Superior temporal gyrus (tissue), 1 donor: ENCODE results near the gene PHLDA2.

Experiments used
- DNase-seq: peaks from one replicate; pipeline ENCODE4 v3.0.0-alpha.2; 2016; ENCODE audit errors: extremely low spot score

The PHLDA2 gene

DNA sequence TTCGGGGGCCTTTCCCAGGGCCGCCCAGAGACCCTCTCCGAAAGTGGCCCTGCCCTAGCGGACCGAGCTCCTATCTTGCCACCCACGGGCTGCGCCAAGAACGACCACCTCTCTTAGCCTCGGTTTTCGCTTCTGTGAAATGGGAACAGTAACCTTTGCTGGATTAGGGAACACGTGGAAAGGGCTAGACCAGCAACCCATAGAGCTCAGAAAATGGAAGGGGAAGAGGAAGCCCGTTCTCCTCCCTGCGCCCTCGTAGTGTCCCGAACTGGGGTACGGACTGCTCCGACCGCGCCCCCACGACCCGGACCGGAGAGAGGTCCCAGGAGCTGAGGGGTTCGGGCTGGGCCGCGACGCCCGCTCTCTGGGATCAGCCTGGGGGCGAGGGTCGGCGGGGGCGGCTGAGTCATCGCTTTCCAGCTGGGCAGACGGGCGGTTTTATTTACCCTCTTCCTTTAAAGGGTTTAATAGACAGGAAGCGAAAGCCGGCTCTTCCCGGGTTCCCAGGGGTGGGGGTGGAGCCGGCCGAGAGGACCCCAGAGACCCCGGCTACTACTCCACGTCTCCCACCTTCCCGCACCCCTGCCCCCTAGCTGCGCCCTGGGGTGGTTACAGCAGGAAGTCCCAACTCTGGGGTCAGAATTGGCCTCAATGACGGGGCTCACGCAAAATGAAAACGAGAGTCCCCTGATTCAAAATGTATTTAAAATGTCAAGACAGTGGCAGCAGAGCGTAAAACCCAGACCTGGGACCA is 907 bp upstream of the PHLDA2 start:
- no peak for DNase-seq

DNA sequence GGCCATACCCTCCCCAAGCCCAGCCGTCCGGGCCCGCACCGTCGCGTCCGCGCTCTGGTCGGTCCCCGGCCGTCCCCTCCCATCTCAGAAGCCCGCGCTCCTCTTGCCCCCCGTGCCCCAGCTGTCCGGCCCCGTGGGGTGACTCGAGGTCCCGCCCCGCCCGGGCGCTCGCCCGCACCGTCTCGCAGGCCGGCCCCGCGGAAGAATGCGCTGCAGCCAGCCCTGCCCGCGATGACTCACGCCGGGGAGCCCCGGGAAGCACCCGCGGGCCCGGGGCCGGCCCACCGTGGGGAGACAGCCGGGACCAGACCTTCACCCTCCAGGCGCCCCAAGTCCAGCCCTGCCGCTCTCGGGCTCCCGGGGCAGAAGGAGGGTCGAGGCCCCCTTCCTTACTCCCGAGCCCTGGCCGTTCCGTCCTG is 320 bp upstream of the PHLDA2 start:
- no peak for DNase-seq

DNA sequence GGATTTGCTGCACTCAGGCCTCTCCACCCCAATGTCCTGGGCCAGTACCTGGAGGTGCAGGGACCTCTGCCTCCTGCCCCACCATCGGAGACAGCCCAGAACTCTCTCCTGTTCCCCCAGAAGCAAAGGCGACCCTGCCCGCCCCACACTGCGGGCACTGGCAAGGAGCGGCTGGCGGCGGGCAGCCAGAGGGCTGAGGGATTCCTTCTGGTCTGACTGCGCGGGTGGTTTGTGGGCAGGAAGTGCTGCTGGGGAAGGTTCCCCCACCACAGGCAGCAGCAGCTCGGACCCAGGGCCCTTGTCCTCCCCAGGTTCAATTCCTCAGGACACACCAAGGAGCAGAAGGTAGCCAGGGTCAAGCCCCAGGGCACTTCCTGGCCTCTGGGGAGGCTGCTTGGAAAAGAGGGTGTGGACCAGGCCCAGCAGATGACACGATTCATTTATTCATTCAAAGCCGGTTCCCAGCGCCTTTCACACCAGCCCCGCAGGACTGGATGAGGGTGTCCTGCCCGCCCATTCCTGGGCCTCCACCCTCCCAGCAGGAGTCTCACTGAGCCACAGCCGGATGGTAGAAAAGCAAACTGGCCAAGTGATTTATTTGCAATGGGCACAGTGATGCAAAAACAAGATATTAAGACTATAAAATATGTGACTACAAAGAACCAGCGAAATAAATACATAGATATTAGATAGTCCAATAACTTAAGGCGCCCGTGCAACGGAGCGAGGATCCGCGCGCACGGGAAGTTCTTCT is 1.2 kb downstream of the PHLDA2 start:
- no peak for DNase-seq

DNA sequence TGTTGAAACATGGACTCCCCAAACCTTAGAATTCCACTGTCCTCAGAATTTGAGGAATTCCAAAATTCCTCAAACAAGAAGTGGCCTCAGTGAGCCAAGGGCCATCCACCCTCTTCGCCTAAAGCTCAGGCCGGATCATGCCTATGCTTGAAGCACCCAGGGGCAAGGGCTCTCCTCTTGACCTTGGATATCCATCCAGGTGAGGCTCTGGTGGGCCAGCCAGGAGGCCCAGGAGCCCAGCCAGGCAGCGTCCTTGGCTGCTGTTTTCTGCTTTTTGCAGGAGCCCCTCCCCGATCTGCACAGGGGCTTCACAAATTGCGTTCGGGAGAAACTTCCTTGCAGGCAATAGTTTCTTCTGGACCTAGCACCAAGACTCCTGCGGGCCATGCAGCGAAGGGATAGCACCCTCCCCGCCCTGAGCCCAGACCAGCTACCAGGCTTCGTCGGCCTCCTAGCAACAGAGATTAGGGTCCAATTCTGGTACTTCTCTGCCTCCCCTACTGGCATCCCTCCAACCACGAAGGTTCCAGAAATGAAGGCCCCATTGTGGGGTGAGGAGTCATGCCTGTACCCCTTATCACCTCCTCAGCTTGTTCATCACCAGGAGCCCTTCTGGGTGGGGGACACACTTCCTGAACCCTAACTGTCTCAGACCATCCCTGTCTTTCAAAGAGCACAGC is 2.0 kb downstream of the PHLDA2 start:
- DNase-seq: no peak

DNA sequence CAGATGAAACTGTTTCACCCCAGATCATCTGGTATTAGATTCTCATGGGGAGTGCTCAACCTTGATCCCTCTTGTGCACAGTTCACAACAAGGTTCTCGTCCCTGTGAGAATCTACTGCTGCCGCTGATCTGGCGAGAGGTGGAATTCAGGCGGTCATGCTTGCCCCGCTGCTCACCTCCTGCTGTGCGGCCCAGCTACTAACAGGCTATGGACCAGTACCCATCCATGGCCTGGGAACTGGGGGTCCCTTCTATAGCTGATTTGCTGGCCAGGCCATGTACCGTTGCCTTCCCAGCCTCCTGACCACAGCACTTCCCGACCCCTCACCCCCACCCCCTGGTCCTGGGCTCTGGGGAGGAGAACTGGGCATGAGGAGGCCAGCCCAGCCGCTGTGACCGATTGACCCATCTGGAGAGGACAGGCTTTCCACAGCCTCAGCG is 2.6 kb downstream of the PHLDA2 start:
- no peak for DNase-seq

DNA sequence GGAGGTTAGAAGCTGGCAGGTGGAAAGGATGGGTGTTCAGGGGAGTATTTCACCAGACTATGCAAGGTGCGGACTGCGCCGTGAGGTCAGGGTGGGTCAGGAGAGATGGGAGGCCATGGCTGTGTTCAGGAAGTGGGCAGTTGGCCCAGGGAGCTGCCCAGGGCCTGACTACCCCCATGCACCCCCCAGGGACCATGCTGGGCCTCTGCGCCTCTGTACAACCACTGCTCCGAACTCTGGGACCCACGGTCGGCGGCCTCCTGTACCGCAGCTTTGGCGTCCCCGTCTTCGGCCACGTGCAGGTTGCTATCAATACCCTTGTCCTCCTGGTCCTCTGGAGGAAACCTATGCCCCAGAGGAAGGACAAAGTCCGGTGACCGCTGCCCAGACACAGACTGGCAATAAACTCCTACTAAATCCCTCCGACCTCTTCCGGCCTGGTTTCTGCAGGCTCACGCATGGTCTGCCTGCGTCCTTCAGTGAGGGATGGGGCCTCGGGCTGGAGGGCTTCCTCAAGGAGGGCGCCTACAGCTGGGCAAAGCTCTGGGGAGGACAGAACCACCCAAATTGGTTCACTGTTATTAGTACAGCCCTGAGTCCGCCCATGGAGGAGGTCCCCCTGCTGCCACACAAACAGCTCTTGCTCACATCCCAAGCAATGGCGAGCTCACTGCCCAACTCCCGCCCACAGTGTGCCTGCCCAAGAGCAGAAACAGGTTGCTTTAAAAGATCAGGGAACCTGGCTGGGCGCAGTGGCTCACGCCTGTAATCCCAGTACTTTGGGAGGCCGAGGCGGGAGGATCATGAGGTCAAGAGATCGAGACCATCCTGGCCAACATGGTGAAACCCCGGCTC is 4.2 kb downstream of the PHLDA2 start:
- DNase-seq: no peak

DNA sequence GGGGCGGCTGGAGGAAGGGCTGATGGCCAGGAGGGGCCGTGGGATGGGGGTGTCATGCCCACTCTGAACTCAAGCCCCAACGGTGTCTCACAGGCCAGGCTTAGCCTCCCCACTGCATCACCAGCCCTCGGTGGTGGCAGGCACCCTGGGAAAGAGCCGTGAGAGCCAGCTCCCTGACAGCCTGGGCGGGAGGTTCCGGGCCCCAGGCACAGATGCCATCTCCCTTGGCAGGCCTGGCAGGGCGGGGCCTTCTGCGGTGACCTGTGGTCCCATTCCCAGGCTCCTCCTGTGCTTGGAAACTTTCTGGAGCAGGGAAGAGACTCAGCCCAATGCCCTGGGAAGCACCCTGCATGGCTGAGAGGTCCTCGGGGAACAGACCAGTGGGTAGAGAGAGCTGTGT is 4.8 kb downstream of the PHLDA2 start:
- no peak for DNase-seq

DNA sequence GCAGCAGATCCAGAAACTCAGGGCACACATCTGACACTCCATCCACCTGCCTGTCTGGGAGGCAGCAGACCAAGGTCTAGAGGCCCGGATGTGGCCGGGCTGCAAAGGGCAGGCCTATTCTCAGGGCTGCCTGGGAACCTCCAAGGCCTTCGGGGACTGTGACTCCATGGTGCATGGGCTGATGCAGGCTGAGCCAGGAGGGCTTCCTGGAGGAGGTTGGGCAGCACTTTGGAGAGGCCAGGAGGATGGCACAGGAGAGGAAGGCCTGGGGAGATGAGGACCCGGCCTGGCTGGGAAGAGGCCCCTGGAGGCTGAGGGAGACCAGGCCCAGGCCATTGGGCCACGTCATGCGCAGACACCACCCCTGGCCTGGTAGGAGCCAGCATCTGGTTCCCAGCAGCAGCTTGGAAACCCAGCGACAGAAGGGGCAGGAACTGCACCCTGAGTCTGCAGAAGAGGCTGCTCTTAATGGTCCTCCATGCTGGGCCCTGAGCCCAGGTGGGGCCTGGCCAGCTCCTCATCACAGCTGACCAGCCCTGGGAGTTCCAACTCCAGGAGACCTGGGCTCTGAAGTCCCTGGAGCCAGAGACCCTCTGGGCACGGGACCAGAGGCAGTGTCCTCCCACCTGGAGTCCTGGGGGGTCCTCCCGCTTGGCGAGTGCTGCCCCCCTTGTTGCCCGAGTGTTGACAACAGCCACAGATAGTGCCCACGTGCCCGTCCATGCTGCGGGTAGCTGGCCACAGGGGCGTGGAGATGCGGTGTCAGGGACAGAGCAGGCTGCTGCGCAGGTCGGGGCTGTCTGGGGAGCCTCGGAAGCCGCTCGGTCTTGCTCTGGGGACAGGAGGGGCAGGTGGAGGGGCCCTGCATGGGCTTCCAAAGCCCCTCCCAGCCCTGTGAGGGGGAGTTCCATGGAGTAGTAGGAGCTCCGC is 5.5 kb downstream of the PHLDA2 start:
- DNase-seq: no peak

DNA sequence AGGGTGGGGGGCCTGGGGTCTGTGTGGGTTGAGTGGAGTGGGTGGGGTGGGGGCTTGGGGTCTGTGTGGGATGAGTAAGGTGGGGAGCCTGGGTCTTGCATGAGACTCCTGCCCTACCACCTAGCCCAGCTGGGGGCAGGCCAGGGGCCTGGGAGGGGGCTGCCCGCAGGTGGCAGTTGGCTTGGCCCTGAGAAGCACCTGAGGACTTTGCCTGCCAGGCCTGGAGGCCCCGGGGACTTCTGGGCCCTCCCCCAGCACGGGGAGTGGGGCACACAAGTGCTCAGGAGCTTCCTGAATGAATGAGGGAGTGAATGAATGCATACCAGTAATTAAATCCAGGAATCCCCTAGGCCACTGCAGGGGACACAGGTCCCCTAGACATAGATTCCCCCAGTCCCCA is 6.6 kb downstream of the PHLDA2 start:
- no peak for DNase-seq

DNA sequence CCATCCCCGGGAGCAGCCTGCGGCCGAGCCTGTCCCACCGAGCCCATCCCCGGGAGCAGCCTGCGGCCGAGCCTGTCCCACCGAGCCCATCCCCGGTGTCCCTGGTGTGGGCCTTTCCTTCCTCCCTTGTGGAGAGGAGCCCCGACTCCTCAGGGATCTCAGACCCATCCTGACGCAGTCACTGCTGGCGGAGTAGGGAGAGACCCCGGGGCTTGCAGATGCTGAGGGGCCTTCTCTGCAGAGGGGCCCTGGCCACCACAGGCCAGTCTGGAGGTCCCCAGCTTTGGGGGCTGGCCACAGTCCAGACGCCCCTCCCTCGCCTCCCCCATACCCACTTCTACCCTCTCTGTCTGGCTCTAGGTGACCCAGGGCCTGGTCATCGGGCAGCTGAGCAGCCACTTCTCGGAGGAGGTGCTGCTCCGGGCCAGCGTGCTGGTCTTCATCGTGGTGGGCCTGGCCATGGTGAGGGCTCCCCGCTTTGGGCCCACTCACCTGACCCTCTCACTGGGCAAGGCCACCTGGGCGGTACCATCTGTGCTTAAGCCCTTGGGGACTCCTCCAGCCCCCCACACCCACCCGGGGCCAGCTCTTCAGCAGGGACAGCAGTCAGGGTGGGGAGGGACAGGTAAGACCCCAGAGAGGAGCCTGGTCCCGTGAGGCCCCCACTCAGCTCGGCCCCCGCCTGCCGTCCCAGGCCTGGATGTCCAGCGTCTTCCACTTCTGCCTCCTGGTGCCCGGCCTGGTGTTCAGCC is 7.3 kb downstream of the PHLDA2 start:
- DNase-seq: no peak

DNA sequence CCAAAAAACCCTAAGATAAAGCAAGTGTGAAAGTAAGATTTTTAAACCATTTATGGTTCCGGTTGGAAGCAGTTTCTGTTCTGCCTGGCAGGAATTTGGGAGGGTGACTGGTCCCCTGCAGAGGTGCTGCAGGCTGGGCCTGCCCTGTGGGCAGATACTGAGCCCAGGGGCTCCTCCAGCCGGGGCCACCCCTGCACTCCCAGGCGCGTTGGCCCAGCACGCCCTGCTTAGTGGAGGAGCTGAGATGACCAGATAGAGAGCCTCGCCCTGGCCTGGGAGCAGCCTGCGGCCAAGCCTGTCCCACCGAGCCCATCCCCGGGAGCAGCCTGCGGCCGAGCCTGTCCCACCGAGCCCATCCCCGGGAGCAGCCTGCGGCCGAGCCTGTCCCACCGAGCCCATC is 8.0 kb downstream of the PHLDA2 start:
- DNase-seq: no peak

DNA sequence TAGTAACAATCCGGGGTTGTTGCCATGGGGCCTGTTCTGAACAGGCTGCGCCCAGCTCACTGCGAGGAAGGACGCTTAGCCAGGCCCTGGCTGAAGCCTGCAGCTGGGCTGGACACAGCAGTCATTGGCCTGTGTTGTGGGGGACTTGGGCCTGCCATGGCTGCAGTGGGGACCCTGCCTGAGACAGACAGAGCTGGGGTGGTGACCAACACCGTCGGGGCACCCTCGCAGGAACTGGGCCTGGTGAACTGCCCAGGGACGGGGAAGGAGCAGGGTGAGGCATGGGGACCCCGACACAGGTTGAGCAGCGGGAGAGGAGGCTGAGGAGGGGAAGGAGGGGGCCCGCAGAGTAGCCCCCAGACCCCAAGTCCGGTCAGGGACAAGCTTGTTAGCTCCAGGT is 8.9 kb downstream of the PHLDA2 start:
- DNase-seq: no peak

DNA sequence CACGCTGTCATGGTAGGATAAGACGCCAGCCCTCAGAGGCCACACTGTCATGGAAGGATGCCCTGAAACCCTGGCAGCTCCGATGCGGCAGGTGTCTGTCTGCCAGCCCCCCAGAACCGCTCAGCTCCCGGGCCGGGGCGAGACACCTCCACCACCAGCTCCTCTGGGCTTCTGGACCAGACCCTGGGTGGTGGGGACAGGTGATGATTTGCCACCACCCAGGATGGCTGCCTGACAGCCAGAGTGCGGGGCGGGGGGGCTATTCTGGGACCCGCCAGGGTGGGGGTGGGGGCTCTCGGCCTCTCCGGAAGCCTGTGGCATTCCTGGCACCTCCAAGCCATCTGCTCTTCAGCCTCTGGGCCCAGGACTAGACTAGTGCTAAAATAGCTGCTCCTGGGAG is 9.4 kb downstream of the PHLDA2 start:
- no peak for DNase-seq

DNA sequence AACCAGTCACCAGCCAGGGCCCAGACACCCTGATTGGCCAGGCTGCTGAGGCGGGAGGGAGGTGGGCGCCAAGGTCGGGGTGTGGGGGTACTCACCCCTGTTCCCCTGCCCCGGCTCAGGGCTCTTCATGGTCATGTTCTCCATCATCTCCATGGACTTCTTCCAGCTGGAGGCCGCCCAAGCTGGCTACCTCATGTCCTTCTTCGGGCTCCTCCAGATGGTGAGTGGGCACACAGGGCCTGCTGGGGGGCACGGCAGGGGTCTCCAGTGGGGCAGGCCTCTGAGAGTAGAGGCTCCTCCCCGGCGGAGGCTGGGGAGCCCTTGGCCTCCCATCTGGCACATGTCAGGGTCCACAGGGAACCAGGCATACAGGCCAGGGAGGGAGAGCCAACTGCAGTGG is 10.0 kb downstream of the PHLDA2 start:
- no peak for DNase-seq

DNA sequence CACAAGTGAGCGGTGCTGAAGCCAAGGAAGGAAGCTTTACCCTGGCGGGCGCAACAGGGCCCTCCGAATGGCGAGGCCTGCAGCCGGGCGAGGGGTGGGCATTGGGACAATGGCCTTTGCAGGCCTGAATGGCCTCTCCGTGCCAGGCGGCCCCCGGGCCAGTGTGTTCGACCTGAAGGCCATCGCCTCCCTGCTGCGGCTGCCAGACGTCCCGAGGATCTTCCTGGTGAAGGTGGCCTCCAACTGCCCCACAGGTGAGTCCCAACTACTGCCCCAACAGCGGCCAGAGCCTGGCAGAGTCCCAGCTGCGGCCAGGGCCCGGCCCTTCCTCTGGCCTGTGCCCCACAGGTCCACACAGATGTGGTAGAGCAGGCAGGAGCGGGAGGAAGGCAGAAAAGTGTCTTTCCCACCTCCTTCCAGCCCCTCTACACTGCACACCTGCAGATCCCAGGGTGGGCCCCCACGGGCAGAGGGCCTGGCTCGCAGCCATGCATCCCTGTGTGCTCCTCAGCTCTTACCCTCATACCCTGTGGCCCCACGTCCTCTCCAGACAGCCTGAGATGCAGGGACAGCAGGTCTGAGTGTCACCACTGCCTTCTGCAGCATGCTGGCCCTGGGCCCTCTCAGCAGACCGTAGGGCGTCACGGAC is 11.3 kb downstream of the PHLDA2 start:
- no peak for DNase-seq

DNA sequence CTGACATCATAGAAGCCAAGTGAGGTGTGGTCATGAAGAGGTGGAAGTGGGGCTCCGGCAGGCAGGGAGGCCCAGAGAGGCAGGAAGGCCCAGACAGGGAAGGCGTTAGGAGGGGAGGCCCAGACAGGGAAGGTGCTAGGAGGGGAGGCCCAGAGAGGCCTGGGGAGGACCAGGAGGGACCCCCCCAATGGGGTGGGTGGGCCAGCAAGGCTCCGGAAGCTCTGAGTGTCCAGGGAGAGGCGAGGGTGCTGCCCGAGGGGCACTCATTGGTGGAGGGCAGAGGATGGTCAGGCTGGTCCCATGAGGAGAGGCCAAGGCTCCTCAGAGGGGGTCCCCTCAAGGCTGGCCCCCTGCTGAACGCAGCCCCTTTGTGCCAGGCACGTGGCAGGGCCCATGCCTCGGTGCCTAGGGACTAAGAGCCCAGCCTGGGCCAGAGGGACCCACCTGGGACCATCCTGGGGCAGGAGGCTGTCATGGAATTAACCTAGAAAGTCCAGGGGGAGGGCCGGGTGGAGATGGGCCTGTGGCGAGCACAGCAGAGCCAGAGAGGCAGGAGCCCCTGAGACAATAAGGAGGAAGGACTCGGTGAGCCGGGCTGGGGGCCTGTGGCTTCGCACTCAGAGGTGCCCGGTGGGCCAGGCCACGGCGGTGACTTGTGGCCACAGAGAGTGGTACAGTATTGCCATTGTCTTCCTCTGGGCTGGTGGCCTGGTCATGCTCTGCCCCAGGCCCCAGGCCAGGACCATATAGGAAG is 12.2 kb downstream of the PHLDA2 start:
- no peak for DNase-seq

DNA sequence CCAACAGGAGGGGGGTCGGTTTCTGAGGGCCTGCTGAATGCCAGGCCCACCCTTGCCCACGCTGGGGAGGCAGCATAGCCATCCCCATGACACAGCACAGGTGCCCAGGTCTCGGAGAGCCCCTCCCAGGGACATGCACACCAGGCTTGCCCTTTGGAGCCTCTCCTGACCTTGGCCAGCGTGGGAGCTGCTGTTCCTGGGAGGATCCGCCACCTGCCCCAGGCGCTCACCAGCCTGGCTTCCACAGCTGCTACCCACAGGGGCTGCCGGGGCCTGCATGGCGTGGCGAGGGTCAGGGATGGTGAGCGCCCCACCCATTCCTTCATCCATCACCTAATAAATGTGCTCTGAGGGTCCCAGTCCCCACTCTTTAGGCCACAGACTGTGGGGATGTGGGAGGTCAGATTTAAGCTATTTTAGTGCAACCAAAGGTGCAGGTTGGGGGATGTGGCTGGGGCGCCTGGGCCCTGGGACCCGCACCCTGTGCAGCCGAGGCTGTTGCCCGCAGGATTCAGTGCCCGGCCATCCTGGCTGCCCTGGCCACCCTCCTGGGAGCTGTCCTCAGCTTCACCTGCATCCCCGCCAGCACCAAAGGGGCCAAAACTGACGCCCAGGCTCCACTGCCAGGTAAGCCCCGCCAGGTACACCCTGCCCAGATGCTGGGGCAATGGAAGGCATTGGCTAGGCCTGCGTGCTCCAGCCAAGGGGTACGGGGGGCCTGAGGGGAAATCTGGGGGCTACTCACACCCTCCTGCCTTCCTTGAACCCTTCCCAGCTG is 12.9 kb downstream of the PHLDA2 start:
- DNase-seq: no peak

DNA sequence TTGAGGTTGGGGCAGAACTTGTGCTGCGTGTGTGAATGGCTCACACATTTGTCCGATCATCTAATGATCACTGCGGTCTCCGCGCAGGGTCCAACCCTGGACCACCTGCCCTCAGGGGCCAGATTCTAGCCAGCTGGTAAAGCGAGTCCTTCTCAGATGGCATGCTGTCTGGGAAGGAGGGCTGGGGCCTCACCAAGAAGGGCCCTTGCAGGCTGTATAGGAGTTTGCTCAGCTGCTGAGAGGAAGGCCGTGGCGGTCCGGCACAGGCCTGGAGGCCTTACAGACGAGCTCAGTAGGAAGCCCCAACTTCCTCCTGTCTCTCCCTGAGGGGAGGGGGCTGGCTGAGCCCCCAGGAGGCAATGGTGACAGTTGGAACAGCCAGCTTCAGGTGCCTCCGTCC is 13.7 kb downstream of the PHLDA2 start:
- DNase-seq: no peak
